Measurements from ENCODE around the gene INTS4. TPM values are rescaled to one million over a fixed set of nuclear protein-coding genes. Genes with fewer than 3 reads are reported as not detected.
A peak's percentile ranks its signal among the peaks of the same experiment; 100 is the strongest.

INTS4 gene
- total and polyA plus RNA-seq, 10 of the 15 experiments (the other 5 are each of a cell fraction or from before 2014, with no cell fraction given) = 20.2 to 50.5 (median 40.0) TPM

- no peak overlapping the region for H3K27ac ChIP-seq (ENCODE audit: control insufficient read depth, insufficient read depth)
- no peaks in the 10 kb centered on the region; the same call in 1 of the 2 replicates for H4K20me1 ChIP-seq (ENCODE audit: control insufficient read depth, insufficient read depth)
- peaks cover 7% of the 10 kb centered on the region for H3K4me1 ChIP-seq (ENCODE audit: control insufficient read depth, insufficient read depth, low read length)
- in situ Hi-C loops (cut with MboI) = no loop called here
- DNase-seq (ENCODE audit: low read depth, low spot score) (no peak), ATAC-seq (no peak), FAIRE-seq (no peak)
- CTCF ChIA-PET = interaction anchor here (1.0 to 2.0 kb wide), 5 partner anchors 11 to 26 kb away, joined by 3 to 10 read pairs (median 4); partner anchors contain the start of gene INTS4
- TF ChIP-seq JUNB (IDR thresholded peaks at IDR 0.05) = no peak
- no peak for TF ChIP-seq MYB (IDR thresholded peaks at IDR 0.05; ENCODE audit: borderline replicate concordance, low read depth, low read length)
- TF ChIP-seq ZNF24 (IDR thresholded peaks at IDR 0.05) = no peak
- TF ChIP-seq SP1 (IDR thresholded peaks at IDR 0.05; ENCODE audit: low read depth, low read length) = no peak
- TF ChIP-seq NR2C1 (IDR thresholded peaks at IDR 0.05) = no peak
- TF ChIP-seq ZBTB40 (IDR thresholded peaks at IDR 0.05; ENCODE audit: borderline replicate concordance) = no peak
- TF ChIP-seq FOS (IDR thresholded peaks at IDR 0.05; ENCODE audit: borderline replicate concordance, extremely low read depth, insufficient read length) = no peak
- TF ChIP-seq BCL11A (IDR thresholded peaks at IDR 0.05; ENCODE audit: low read depth, low read length) = no peak
- TF ChIP-seq SREBF2 (IDR thresholded peaks at IDR 0.05; ENCODE audit: low read length) = no peak
- TF ChIP-seq MXI1 (IDR thresholded peaks at IDR 0.05; ENCODE audit: low read depth, low read length) = no peak
- TF ChIP-seq STAT1 (conservative IDR thresholded peaks at IDR 0.05) = no peak
- TF ChIP-seq, protein P1, sequence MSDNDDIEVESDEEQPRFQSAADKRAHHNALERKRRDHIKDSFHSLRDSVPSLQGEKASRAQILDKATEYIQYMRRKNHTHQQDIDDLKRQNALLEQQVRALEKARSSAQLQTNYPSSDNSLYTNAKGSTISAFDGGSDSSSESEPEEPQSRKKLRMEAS (IDR thresholded peaks at IDR 0.05; ENCODE audit: low read depth, low read length) = no peak
- no peaks in the 10 kb centered on the region; the same call in 2 of the 3 replicates for H3K9me3 ChIP-seq (replicated peaks; ENCODE audit: control insufficient read depth, insufficient read depth, low read length)
- no peaks in the 10 kb centered on the region for H3K27me3 ChIP-seq (replicated peaks in 1 of 2; ENCODE audit: control insufficient read depth in 2 of 2, insufficient read depth in 2 of 2, low read length in 1 of 2)
- intact Hi-C loops (cut with micrococcal nuclease; ENCODE audit: unreplicated experiment) = no loop called here
- H3K4me3 ChIP-seq = no peak overlapping the region
- H3K9ac ChIP-seq (ENCODE audit: control insufficient read depth, insufficient read depth, low read length) = no peak overlapping the region
- BruUV-seq (replicated peaks) = TSS peak; percentile 36
- H3K79me2 ChIP-seq (ENCODE audit: control insufficient read depth, insufficient read depth, low read length) = no peaks in the 10 kb centered on the region
- RAD21 ChIA-PET (ENCODE audit: unreplicated experiment) = interaction anchor here (0.9 to 1.1 kb wide), 2 partner anchors 11 to 25 kb away, joined by 3 read pairs; partner anchors contain the start of gene INTS4
- SMC1A ChIA-PET (ENCODE audit: uncharacterized antibody, unreplicated experiment) = interaction anchor here (0.8 to 1.7 kb wide), 4 partner anchors 19 to 30 kb away, joined by 3 to 6 read pairs (median 3); partner anchors contain the start of gene INTS4
- WGBS (ENCODE audit: insufficient coverage, insufficient replicate concordance, low lambda C conversion rate, missing lambda C conversion rate) = 45% methylated on average over 3 of the region's 3 CpGs
- no peak overlapping the region for H2AFZ ChIP-seq (ENCODE audit: control insufficient read depth, low read depth, low read length)
- POLR2A ChIA-PET = interaction anchor here (1.3 to 2.0 kb wide), 2 partner anchors 12 to 19 kb away, joined by 3 to 12 read pairs; no protein-coding TSS in a partner anchor
- no peak overlapping the region for H3K4me2 ChIP-seq (ENCODE audit: control insufficient read depth, insufficient read depth)
- H3K36me3 ChIP-seq (ENCODE audit: control insufficient read depth in 2 of 2, insufficient read depth in 2 of 2, low read length in 1 of 2) = no peaks in the 10 kb centered on the region
These were observed 25.8 kb upstream of the INTS4 start for GRCh38 chr11:78020246-78020645.

All from GM12878 (cell line).